ENCODE results near the gene PRKACB. TPM values are rescaled to one million over a fixed set of nuclear protein-coding genes. Genes with fewer than 3 reads are reported as not detected.

Gene PRKACB
- total and polyA plus RNA-seq, 10 of the 15 experiments (the other 5 are each of a cell fraction or from before 2014, with no cell fraction given) = 3.1 to 9.0 (median 7.1) TPM; not detected in 1

DNA sequence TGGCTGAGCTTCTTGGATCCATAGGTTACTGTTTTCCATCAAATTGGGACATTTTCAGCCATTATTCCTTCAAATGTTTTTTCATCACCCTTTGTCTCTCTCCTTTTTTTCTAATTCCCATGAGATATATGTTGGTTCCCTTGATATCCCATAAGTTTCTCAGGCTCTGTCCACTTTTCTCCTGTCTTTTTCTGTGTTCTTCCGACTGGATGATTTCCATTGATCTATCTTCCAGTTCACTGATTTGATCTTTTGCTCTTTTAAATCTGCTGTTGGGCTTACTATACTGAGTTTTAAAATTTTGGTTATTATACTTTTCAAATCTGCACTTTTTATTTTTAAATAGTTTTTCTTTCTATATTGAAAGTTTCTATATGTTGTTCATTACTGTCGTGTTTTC is 18.2 kb downstream of the PRKACB start:
- intact Hi-C loops (cut with micrococcal nuclease; ENCODE audit: unreplicated experiment) (no loop called here), in situ Hi-C loops (cut with MboI) (no loop called here)
- no peaks in the 10 kb centered on the region for H3K9me3 ChIP-seq (replicated peaks; ENCODE audit: control insufficient read depth, insufficient read depth, low read length)
- no peaks in the 10 kb centered on the region for H3K79me2 ChIP-seq (ENCODE audit: control insufficient read depth, insufficient read depth, low read length)
- no peak overlapping the region for H3K9ac ChIP-seq (ENCODE audit: control insufficient read depth, insufficient read depth, low read length)
- no peak for FAIRE-seq
- no peak overlapping the region for H3K4me3 ChIP-seq
- CTCF ChIA-PET = interaction anchor here (0.6 to 1.1 kb wide), 2 partner anchors 10 to 82 kb away, joined by 3 to 5 read pairs; no protein-coding TSS in a partner anchor
- SMC1A ChIA-PET (ENCODE audit: uncharacterized antibody, unreplicated experiment) = no interaction called here
- ATAC-seq = no peak
- no peaks in the 10 kb centered on the region for H3K36me3 ChIP-seq (ENCODE audit: control insufficient read depth in 2 of 2, insufficient read depth in 2 of 2, low read length in 1 of 2)
- TF ChIP-seq ZZZ3 (IDR thresholded peaks at IDR 0.05; ENCODE audit: control insufficient read depth, insufficient read length, low read depth) (no peak), IKZF2 (IDR thresholded peaks at IDR 0.05) (no peak), BHLHE40 (IDR thresholded peaks at IDR 0.05; ENCODE audit: borderline replicate concordance in 1 of 2, low read depth in 2 of 2, low read length in 1 of 2) (no peak), ZNF24 (IDR thresholded peaks at IDR 0.05) (no peak), MTA2 (IDR thresholded peaks at IDR 0.05; ENCODE audit: low read depth) (no peak)
- 92% methylated on average over 2 of the region's 2 CpGs for WGBS (ENCODE audit: insufficient coverage, insufficient replicate concordance, low lambda C conversion rate, missing lambda C conversion rate)
- H3K4me2 ChIP-seq (ENCODE audit: control insufficient read depth, insufficient read depth) = no peak overlapping the region
- no TSS peak for BruUV-seq (replicated peaks)
- RAD21 ChIA-PET (ENCODE audit: unreplicated experiment) = no interaction called here
- no peak overlapping the region for H2AFZ ChIP-seq (ENCODE audit: control insufficient read depth, low read depth, low read length)
- H4K20me1 ChIP-seq (ENCODE audit: control insufficient read depth, insufficient read depth) = no peaks in the 10 kb centered on the region
- H3K27ac ChIP-seq (ENCODE audit: control insufficient read depth, insufficient read depth) = no peak overlapping the region
- H3K4me1 ChIP-seq (ENCODE audit: control insufficient read depth, insufficient read depth, low read length) = peaks cover 9% of the 10 kb centered on the region; the same call in 1 of the 2 replicates
- no peak for DNase-seq (ENCODE audit: low read depth, low spot score)
- H3K27me3 ChIP-seq (replicated peaks in 1 of 2; ENCODE audit: control insufficient read depth in 2 of 2, insufficient read depth in 2 of 2, low read length in 1 of 2) = no peaks in the 10 kb centered on the region
- POLR2A ChIA-PET = no interaction called here

GRCh38 chr1:84163123-84163931 is 19.3 kb downstream of the PRKACB start:
- Histone ChIP-seq H3K4me2 (ENCODE audit: control insufficient read depth, insufficient read depth) (no peak overlapping the region), H3K27me3 (replicated peaks in 1 of 2; ENCODE audit: control insufficient read depth in 2 of 2, insufficient read depth in 2 of 2, low read length in 1 of 2) (no peaks in the 10 kb centered on the region), H3K9me3 (replicated peaks; ENCODE audit: control insufficient read depth, insufficient read depth, low read length) (no peaks in the 10 kb centered on the region), H4K20me1 (ENCODE audit: control insufficient read depth, insufficient read depth) (no peaks in the 10 kb centered on the region), H3K4me3 (no peak overlapping the region), H2AFZ (ENCODE audit: control insufficient read depth, low read depth, low read length) (no peak overlapping the region), H3K36me3 (ENCODE audit: control insufficient read depth in 2 of 2, insufficient read depth in 2 of 2, low read length in 1 of 2) (no peaks in the 10 kb centered on the region), H3K79me2 (ENCODE audit: control insufficient read depth, insufficient read depth, low read length) (no peaks in the 10 kb centered on the region), H3K4me1 (ENCODE audit: control insufficient read depth, insufficient read depth, low read length) (peaks cover 9% of the 10 kb centered on the region; the same call in 1 of the 2 replicates), H3K9ac (ENCODE audit: control insufficient read depth, insufficient read depth, low read length) (no peak overlapping the region), H3K27ac (ENCODE audit: control insufficient read depth, insufficient read depth) (no peak overlapping the region)
- SMC1A ChIA-PET (ENCODE audit: uncharacterized antibody, unreplicated experiment) = no interaction called here
- in situ Hi-C loops (cut with MboI) (no loop called here), intact Hi-C loops (cut with micrococcal nuclease; ENCODE audit: unreplicated experiment) (no loop called here)
- 75% methylated on average over 7 of the region's 7 CpGs for WGBS (ENCODE audit: insufficient coverage, insufficient replicate concordance, low lambda C conversion rate, missing lambda C conversion rate)
- no TSS peak for BruUV-seq (replicated peaks)
- CTCF ChIA-PET = interaction anchor here (1.1 kb wide), 1 partner anchor 11 kb away, joined by 5 read pairs; no protein-coding TSS in a partner anchor
- DNase-seq (ENCODE audit: low read depth, low spot score) (no peak), FAIRE-seq (no peak), ATAC-seq (no peak)
- RAD21 ChIA-PET (ENCODE audit: unreplicated experiment) = no interaction called here
- POLR2A ChIA-PET = no interaction called here
- TF ChIP-seq GABPA (IDR thresholded peaks at IDR 0.05; ENCODE audit: low read depth) (no peak), ZZZ3 (IDR thresholded peaks at IDR 0.05; ENCODE audit: control insufficient read depth, insufficient read length, low read depth) (no peak), MYC (IDR thresholded peaks at IDR 0.05; ENCODE audit: insufficient read depth, insufficient read length, insufficient replicate concordance, low read length, severe bottlenecking) (no peak), BRCA1 (IDR thresholded peaks at IDR 0.05; ENCODE audit: low read depth, low read length) (no peak), MLLT1 (IDR thresholded peaks at IDR 0.05) (no peak), CBX5 (IDR thresholded peaks at IDR 0.05; ENCODE audit: low read depth) (no peak), SREBF2 (IDR thresholded peaks at IDR 0.05; ENCODE audit: low read length) (no peak), IKZF1 (conservative IDR thresholded peaks at IDR 0.05) (no peak), SP1 (IDR thresholded peaks at IDR 0.05; ENCODE audit: low read depth, low read length) (no peak), EP300 (IDR thresholded peaks at IDR 0.05; ENCODE audit: borderline replicate concordance in 1 of 2, control insufficient read depth in 1 of 2, low read depth in 2 of 2, low read length in 2 of 2) (no peak)
- TF ChIP-seq, protein P1, sequence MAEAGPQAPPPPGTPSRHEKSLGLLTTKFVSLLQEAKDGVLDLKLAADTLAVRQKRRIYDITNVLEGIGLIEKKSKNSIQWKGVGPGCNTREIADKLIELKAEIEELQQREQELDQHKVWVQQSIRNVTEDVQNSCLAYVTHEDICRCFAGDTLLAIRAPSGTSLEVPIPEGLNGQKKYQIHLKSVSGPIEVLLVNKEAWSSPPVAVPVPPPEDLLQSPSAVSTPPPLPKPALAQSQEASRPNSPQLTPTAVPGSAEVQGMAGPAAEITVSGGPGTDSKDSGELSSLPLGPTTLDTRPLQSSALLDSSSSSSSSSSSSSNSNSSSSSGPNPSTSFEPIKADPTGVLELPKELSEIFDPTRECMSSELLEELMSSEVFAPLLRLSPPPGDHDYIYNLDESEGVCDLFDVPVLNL (IDR thresholded peaks at IDR 0.05; ENCODE audit: low read depth, low read length) = no peak
